HCT116 (cell line): ENCODE results near the gene RSAD2.

ENCODE experiments used
- CTCF ChIP-seq, 3 experiments: fragments of 200-600 bp in 1 of 3; sonication (generic) in 1 of 3; IDR thresholded peaks in 2 of 3; conservative IDR thresholded peaks in 1 of 3; 2 replicates each; pipeline ENCODE4 v1.5.1; 2012 to 2017; ENCODE audit warnings: low read depth in 2 of 3, low read length in 2 of 3, antibody characterized with exemption in 1 of 3, borderline replicate concordance in 1 of 3, control low read depth in 1 of 3, mild to moderate bottlenecking in 1 of 3, mixed read lengths in 1 of 3, mixed run types in 1 of 3, moderate library complexity in 1 of 3; ENCODE audit not compliant: insufficient read depth in 1 of 3
- POLR2AphosphoS5 ChIP-seq: IDR thresholded peaks from 2 replicates; pipeline ENCODE4 v1.6.1; 2011; ENCODE audit warnings: mild to moderate bottlenecking, low read depth, low read length, moderate library complexity
- RAD21 ChIP-seq: IDR thresholded peaks from 2 replicates; pipeline ENCODE4 v1.6.1; 2012; ENCODE audit warnings: low read depth, mild to moderate bottlenecking
- SP1 ChIP-seq: IDR thresholded peaks from 2 replicates; pipeline ENCODE4 v1.6.1; 2012; ENCODE audit warnings: low read depth

- TF ChIP-seq POLR2AphosphoS5 (no peak), CTCF (IDR thresholded peaks at IDR 0.05 in 2 of 3, conservative IDR thresholded peaks at IDR 0.05 in 1 of 3; ENCODE audit: borderline replicate concordance in 1 of 3, insufficient read depth in 1 of 3, low read depth in 2 of 3, low read length in 2 of 3) (no peak), RAD21 (no peak), SP1 (no peak)
Observed at GRCh38 chr2:6921321-6921922, 43.8 kb downstream of the RSAD2 start.
